CD4-positive, alpha-beta T cell (primary cell): ENCODE data around the gene ADCY10. TPM values are rescaled to one million over a fixed set of nuclear protein-coding genes. Genes with fewer than 3 reads are reported as not detected.

Experiments used
- ATAC-seq: fragments of 200-7000 bp; cut with Tn5 transposase; one replicate; pipeline ENCODE4 v1.10.0; 2022; ENCODE audit warnings: mild to moderate bottlenecking; ENCODE audit not compliant: poor library complexity
- CTCF ChIA-PET: fragments of 350-600 bp; sonication (Branson Sonifier 250); formaldehyde crosslinking; loops from one replicate; lab custom pipeline; 2021; ENCODE audit warnings: antibody characterized with exemption, inconsistent platforms; lab: Charles Lee
- POLR2A ChIA-PET: fragments of 350-600 bp; sonication (Branson Sonifier 250); formaldehyde crosslinking; loops from one replicate; lab custom pipeline; 2021; ENCODE audit warnings: antibody characterized with exemption, inconsistent platforms; lab: Charles Lee
- DNase-seq, 14 experiments: peaks; one replicate each; pipeline ENCODE4 v3.0.0-alpha.2; 2013 to 2020; ENCODE audit warnings: mixed read lengths in 2 of 14
- H3K27ac ChIP-seq, 2 donors: one replicate each; pipeline versions ENCODE4 v1.5.1 to v1.7.0; 2013; ENCODE audit warnings: low read length in 2 of 2, low read depth in 1 of 2, mild to moderate bottlenecking in 1 of 2
- H3K27me3 ChIP-seq, 2 experiments: 1 replicate in 1 of 2; 2 replicates in 1 of 2; pipeline versions ENCODE4 v1.6.1 to v1.7.0; 2013; ENCODE audit warnings: low read length in 2 of 2, control low read depth in 1 of 2, mild to moderate bottlenecking in 1 of 2, moderate library complexity in 1 of 2; ENCODE audit not compliant: insufficient read depth in 2 of 2, control insufficient read depth in 1 of 2
- H3K36me3 ChIP-seq: one replicate; pipeline ENCODE4 v1.6.1; 2013; ENCODE audit warnings: low read length, control low read depth; ENCODE audit not compliant: insufficient read depth
- H3K4me1 ChIP-seq: one replicate; pipeline ENCODE4 v1.6.1; 2013; ENCODE audit warnings: low read length, control low read depth; ENCODE audit not compliant: insufficient read depth
- H3K4me3 ChIP-seq: one replicate; pipeline ENCODE4 v1.5.1; 2013; ENCODE audit warnings: mild to moderate bottlenecking, low read length, moderate library complexity
- H3K9me3 ChIP-seq, 2 experiments: 1 replicate in 1 of 2; 2 replicates in 1 of 2; pipeline versions ENCODE4 v1.6.1 to v1.7.0; 2013; ENCODE audit warnings: low read length in 2 of 2, mild to moderate bottlenecking in 2 of 2, control low read depth in 1 of 2, moderate library complexity in 1 of 2; ENCODE audit not compliant: control insufficient read depth in 1 of 2, insufficient read depth in 1 of 2
- H3K27ac Mint-ChIP-seq: one replicate; pipeline ENCODE4 v1.8.0; 2020; ENCODE audit warnings: mixed read lengths
- H3K27me3 Mint-ChIP-seq: one replicate; pipeline ENCODE4 v1.8.0; 2021; ENCODE audit warnings: mixed read lengths
- H3K36me3 Mint-ChIP-seq: one replicate; pipeline ENCODE4 v1.8.0; 2021; ENCODE audit warnings: low read depth, mixed read lengths
- H3K4me1 Mint-ChIP-seq: one replicate; pipeline ENCODE4 v1.8.0; 2021; ENCODE audit warnings: low read depth, mixed read lengths
- H3K4me3 Mint-ChIP-seq: one replicate; pipeline ENCODE4 v1.8.0; 2020; ENCODE audit warnings: mild to moderate bottlenecking, mixed read lengths
- H3K9me3 Mint-ChIP-seq: one replicate; pipeline ENCODE4 v1.8.0; 2020; ENCODE audit warnings: mixed read lengths
- CTCF ChIP-seq: fragments of 200-600 bp; IDR thresholded peaks from one replicate; pipeline ENCODE4 v1.8.0; 2022; ENCODE audit warnings: antibody characterized with exemption, mild to moderate bottlenecking
- intact Hi-C, 2 experiments: fragments of 100-400 bp; cut with DNase I in 1 of 2; cut with micrococcal nuclease in 1 of 2; formaldehyde crosslinking; loops; one replicate each; pipeline versions ENCODE4 v1.15.1 to v1.9.0; 2023 to 2025; cut with DNase I, micrococcal nuclease
- total RNA-seq, 174 experiments: library from RNA in 2 of 174; stranded (reverse) in 2 of 174; gene quantifications; one replicate each; pipeline ENCODE4 v1.2.3 and lab custom pipeline; 2021 to 2026

ADCY10 gene
- total RNA-seq, 2 experiments from 2014 or later = 0.11 to 0.52 TPM

DNA sequence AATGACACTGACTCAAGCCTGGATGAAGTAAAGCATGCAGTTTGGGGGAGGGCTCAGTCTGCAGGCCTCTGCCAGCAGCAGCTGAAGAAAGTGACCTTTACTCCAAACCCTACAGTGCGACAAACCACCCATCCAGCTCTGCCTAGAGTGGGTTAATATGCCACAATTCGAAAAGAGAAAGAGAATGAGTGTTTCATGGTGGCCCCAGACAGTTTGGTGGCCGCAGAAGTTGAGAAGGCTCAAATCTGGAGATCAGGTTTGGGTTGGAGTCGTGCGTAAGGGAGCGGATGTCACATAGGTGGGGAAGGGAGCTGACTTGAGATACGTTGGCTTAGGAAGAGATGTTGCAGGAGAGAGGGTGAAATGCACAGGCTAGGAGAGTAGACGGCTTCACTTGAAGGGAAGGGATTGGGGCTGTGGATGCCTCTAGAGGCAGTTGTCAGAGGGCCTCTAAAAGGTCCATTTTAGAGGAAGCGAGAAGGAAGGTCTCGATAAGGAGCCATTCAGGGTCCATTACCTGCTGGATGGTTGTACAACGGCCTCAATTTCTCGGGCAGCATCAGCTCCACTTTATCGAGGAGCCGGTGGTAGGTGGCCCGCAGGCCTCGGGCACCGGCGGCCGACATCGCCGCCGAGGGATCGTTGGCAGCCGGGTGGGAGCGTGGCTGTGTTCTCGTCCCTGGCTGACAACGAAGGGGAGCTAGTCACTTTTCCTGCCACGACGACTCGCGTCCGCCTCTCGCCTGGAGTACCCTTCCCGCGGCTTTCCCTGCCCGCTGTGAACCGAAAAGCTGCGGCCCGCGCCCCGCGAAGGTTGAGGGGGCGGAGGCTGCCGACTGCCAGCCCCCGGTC lies 21.5 kb upstream of the ADCY10 start:
- POLR2A ChIA-PET = interaction anchor here (0.7 to 2.4 kb wide), 39 partner anchors 8 to 1860 kb away, joined by 3 to 16 read pairs (median 4); partner anchors contain the start of genes ADCY10, BLZF1, CD247 and NME7

GRCh38 chr1:167934426-167935215 lies 20.7 kb upstream of the ADCY10 start:
- no peak for DNase-seq
- no peak for TF ChIP-seq CTCF
- ATAC-seq = no peak
- Histone ChIP-seq H3K27me3 (no peaks in the 10 kb centered on the region), H3K4me3 (peak overlapping the region; percentile 95), H3K9me3 (no peaks in the 10 kb centered on the region), H3K36me3 (no peaks in the 10 kb centered on the region), H3K27ac (peak overlapping the region; percentile 77 to 96), H3K4me1 (peaks cover 5% of the 10 kb centered on the region)
- intact Hi-C loops = loop anchor here (5.0 to 10.0 kb wide), 9 partner anchors 130 to 1960 kb away; partner anchors contain the start of genes POU2F1 (in 2 of the 2), METTL18 (in 1 of the 2), SCYL3 (in 1 of the 2) and TADA1 (in 1 of the 2)
- H3K9me3 Mint-ChIP-seq = no peaks in the 10 kb centered on the region
- H3K27me3 Mint-ChIP-seq = no peaks in the 10 kb centered on the region
- H3K27ac Mint-ChIP-seq = peak overlapping the region; percentile 99
- H3K36me3 Mint-ChIP-seq = peaks cover 23% of the 10 kb centered on the region
- H3K4me1 Mint-ChIP-seq = peaks cover 58% of the 10 kb centered on the region
- CTCF ChIA-PET = no interaction called here
- POLR2A ChIA-PET = interaction anchor here (0.6 to 2.4 kb wide), 12 partner anchors 11 to 1058 kb away, joined by 3 to 16 read pairs (median 4); partner anchors contain the start of genes ADCY10, POU2F1, SFT2D2 and TADA1
- H3K4me3 Mint-ChIP-seq = peak overlapping the region; percentile 94

More for the DNA sequence above, 21.5 kb upstream of the ADCY10 start:
- CTCF ChIA-PET = interaction anchor here (1.1 to 1.8 kb wide), 2 partner anchors 147 to 715 kb away, joined by 3 to 5 read pairs; partner anchors contain the start of gene POU2F1
- Histone ChIP-seq H3K9me3 (no peaks in the 10 kb centered on the region), H3K36me3 (no peaks in the 10 kb centered on the region), H3K4me3 (peak overlapping the region; percentile 95), H3K27ac (peak overlapping the region; percentile 77 to 96), H3K4me1 (peaks cover 5% of the 10 kb centered on the region), H3K27me3 (no peaks in the 10 kb centered on the region)
- peak; percentile 4 for ATAC-seq
- Mint-ChIP-seq H3K36me3 (peaks cover 23% of the 10 kb centered on the region), H3K9me3 (no peaks in the 10 kb centered on the region), H3K4me3 (peak overlapping the region; percentile 94), H3K27ac (peak overlapping the region; percentile 99), H3K4me1 (peaks cover 54% of the 10 kb centered on the region), H3K27me3 (no peaks in the 10 kb centered on the region)
- intact Hi-C loops = loop anchor here (1.0 to 10.0 kb wide), 12 partner anchors 129 to 1959 kb away; partner anchors contain the start of genes POU2F1 (in 2 of the 2), METTL18 (in 1 of the 2), SCYL3 (in 1 of the 2) and TADA1 (in 1 of the 2)
- DNase-seq = peak in 9 of 14 experiments; percentile 2 to 66 (median 20)
- no peak for TF ChIP-seq CTCF

DNA sequence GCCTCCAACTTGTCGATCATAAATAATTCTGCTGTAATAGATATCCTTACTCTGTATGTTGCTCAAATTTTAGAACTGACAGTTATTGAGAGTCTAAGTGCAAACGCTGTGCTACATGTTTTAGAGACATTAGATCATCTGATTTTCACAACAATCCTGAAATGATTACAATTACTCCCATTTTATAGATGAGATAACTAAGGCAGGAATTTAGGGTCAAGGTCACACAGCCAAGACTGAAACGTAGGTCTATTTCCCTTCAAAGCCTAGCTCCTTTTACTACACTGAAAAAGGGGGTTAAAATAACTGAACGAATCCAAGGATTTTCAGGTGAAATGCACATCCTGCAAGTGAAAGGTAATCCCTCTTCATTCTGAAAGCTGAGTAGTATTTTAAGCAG lies 19.9 kb upstream of the ADCY10 start:
- Mint-ChIP-seq H3K27me3 (no peaks in the 10 kb centered on the region), H3K4me1 (peaks cover 59% of the 10 kb centered on the region), H3K4me3 (peak overlapping the region; percentile 9), H3K9me3 (no peaks in the 10 kb centered on the region), H3K36me3 (peaks cover 23% of the 10 kb centered on the region), H3K27ac (no peak overlapping the region)
- ChIA-PET POLR2A (interaction anchor here (0.6 to 2.2 kb wide), 3 partner anchors 72 to 416 kb away, joined by 3 to 7 read pairs (median 3); no protein-coding TSS in a partner anchor), CTCF (no interaction called here)
- ATAC-seq (no peak), DNase-seq (no peak)
- intact Hi-C loops = loop anchor here (10.0 kb wide), 4 partner anchors 131 to 1961 kb away; partner anchors contain the start of genes METTL18 (in 1 of the 2), POU2F1 (in 1 of the 2) and SCYL3 (in 1 of the 2)
- Histone ChIP-seq H3K4me1 (peaks cover 5% of the 10 kb centered on the region), H3K36me3 (no peaks in the 10 kb centered on the region), H3K9me3 (no peaks in the 10 kb centered on the region), H3K27ac (no peak overlapping the region), H3K4me3 (no peak overlapping the region), H3K27me3 (no peaks in the 10 kb centered on the region)
- no peak for TF ChIP-seq CTCF
